Ishikawa (cell line): ENCODE data around the gene TAAR1.

Experiments used
- EGR1 ChIP-seq: IDR thresholded peaks from 2 replicates; pipeline ENCODE4 v1.6.1; 2012
- EP300 ChIP-seq: IDR thresholded peaks from 2 replicates; pipeline ENCODE4 v1.6.1; 2012; ENCODE audit warnings: borderline replicate concordance
- FOXM1 ChIP-seq: IDR thresholded peaks from 2 replicates; pipeline ENCODE4 v1.6.1; 2012; ENCODE audit warnings: low read depth, borderline replicate concordance
- MAX ChIP-seq: IDR thresholded peaks from 2 replicates; pipeline ENCODE4 v1.6.1; 2012
- NFIC ChIP-seq: IDR thresholded peaks from 2 replicates; pipeline ENCODE4 v1.6.1; 2012
- RAD21 ChIP-seq: IDR thresholded peaks from 2 replicates; pipeline ENCODE4 v1.6.1; 2012; ENCODE audit warnings: low read depth
- TEAD4 ChIP-seq: IDR thresholded peaks from 2 replicates; pipeline ENCODE4 v1.6.1; 2012
- YY1 ChIP-seq: IDR thresholded peaks from 2 replicates; pipeline ENCODE4 v1.6.1; 2012; ENCODE audit warnings: low read depth
- TF ChIP-seq, protein P1 (sequence below): IDR thresholded peaks from 2 replicates; pipeline ENCODE4 v1.6.1; 2012; ENCODE audit warnings: low read depth, mild to moderate bottlenecking

- TF ChIP-seq EGR1 (no peak), RAD21 (no peak), FOXM1 (no peak), YY1 (no peak), TEAD4 (no peak), NFIC (no peak), EP300 (no peak), MAX (no peak)
- TF ChIP-seq, protein P1, sequence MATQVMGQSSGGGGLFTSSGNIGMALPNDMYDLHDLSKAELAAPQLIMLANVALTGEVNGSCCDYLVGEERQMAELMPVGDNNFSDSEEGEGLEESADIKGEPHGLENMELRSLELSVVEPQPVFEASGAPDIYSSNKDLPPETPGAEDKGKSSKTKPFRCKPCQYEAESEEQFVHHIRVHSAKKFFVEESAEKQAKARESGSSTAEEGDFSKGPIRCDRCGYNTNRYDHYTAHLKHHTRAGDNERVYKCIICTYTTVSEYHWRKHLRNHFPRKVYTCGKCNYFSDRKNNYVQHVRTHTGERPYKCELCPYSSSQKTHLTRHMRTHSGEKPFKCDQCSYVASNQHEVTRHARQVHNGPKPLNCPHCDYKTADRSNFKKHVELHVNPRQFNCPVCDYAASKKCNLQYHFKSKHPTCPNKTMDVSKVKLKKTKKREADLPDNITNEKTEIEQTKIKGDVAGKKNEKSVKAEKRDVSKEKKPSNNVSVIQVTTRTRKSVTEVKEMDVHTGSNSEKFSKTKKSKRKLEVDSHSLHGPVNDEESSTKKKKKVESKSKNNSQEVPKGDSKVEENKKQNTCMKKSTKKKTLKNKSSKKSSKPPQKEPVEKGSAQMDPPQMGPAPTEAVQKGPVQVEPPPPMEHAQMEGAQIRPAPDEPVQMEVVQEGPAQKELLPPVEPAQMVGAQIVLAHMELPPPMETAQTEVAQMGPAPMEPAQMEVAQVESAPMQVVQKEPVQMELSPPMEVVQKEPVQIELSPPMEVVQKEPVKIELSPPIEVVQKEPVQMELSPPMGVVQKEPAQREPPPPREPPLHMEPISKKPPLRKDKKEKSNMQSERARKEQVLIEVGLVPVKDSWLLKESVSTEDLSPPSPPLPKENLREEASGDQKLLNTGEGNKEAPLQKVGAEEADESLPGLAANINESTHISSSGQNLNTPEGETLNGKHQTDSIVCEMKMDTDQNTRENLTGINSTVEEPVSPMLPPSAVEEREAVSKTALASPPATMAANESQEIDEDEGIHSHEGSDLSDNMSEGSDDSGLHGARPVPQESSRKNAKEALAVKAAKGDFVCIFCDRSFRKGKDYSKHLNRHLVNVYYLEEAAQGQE, result no peak
Observed at GRCh38 chr6:132693478-132693877, 34.5 kb upstream of the TAAR1 start.
